SJCRH30 (cell line): ENCODE results near the gene MAIP1. TPM values are rescaled to one million over a fixed set of nuclear protein-coding genes. Genes with fewer than 3 reads are reported as not detected.

ENCODE experiments used
- DNase-seq, 2 experiments: peaks; one replicate each; pipeline ENCODE4 v3.0.0-alpha.2; 2015 to 2020
- H3K27ac ChIP-seq: fragments of 250-450 bp; sonication (Bioruptor Pico); 2 replicates; pipeline ENCODE4 v1.5.1; 2020; ENCODE audit warnings: mild to moderate bottlenecking, moderate library complexity
- H3K27me3 ChIP-seq: fragments of 250-450 bp; sonication (Bioruptor Pico); 2 replicates; pipeline ENCODE4 v1.5.1; 2020; ENCODE audit warnings: mild to moderate bottlenecking, moderate library complexity
- H3K36me3 ChIP-seq: fragments of 250-450 bp; sonication (Bioruptor Pico); 2 replicates; pipeline ENCODE4 v1.5.1; 2020; ENCODE audit warnings: mild to moderate bottlenecking, moderate library complexity
- H3K4me1 ChIP-seq: fragments of 250-450 bp; sonication (Bioruptor Pico); 2 replicates; pipeline ENCODE4 v1.5.1; 2020; ENCODE audit warnings: mild to moderate bottlenecking, moderate library complexity
- H3K4me3 ChIP-seq: fragments of 250-450 bp; sonication (Bioruptor Pico); 2 replicates; pipeline ENCODE4 v1.5.1; 2020; ENCODE audit warnings: mild to moderate bottlenecking, moderate library complexity
- H3K9me3 ChIP-seq: fragments of 250-450 bp; sonication (Bioruptor Pico); replicated peaks from 2 replicates; pipeline ENCODE4 v1.5.1; 2020; ENCODE audit warnings: mild to moderate bottlenecking, moderate library complexity
- total RNA-seq: library from RNA; depleted of rRNA; stranded (reverse); fragments of >200 nt; shearing (Covaris generic); gene quantifications from 2 replicates; pipeline ENCODE4 v1.2.3, GENCODE V29; 2014

Gene MAIP1
- total RNA-seq, 1 experiment from 2014 or later, result 31.1 TPM

- Histone ChIP-seq H3K27ac (no peak overlapping the region), H3K27me3 (no peaks in the 10 kb centered on the region), H3K4me1 (peaks cover 6% of the 10 kb centered on the region; the same call in 1 of the 2 replicates), H3K4me3 (no peak overlapping the region), H3K9me3 (no peaks in the 10 kb centered on the region), H3K36me3 (peaks cover 71% of the 10 kb centered on the region)
- DNase-seq, result no peak
Observed at GRCh38 chr2:199929262-199929661, 26.1 kb upstream of the MAIP1 start.

GRCh38 chr2:199932312-199932855, 23.0 kb upstream of the MAIP1 start:
- Histone ChIP-seq H3K4me3 (no peak overlapping the region), H3K36me3 (peaks cover 71% of the 10 kb centered on the region), H3K27me3 (no peaks in the 10 kb centered on the region), H3K4me1 (peaks cover 6% of the 10 kb centered on the region; the same call in 1 of the 2 replicates), H3K27ac (peak overlapping the region; percentile 13; the same call in 1 of the 2 replicates), H3K9me3 (no peaks in the 10 kb centered on the region)
- peak; percentile 75 to 79 for DNase-seq

- no peak for DNase-seq
- Histone ChIP-seq H3K9me3 (no peaks in the 10 kb centered on the region), H3K27me3 (no peaks in the 10 kb centered on the region), H3K4me3 (no peak overlapping the region), H3K36me3 (peaks cover 66% of the 10 kb centered on the region), H3K4me1 (peaks cover 6% of the 10 kb centered on the region; the same call in 1 of the 2 replicates), H3K27ac (no peak overlapping the region)
Observed at GRCh38 chr2:199933466-199933865, 21.9 kb upstream of the MAIP1 start.

GRCh38 chr2:199936554-199936953, 18.8 kb upstream of the MAIP1 start:
- Histone ChIP-seq H3K9me3 (no peaks in the 10 kb centered on the region), H3K4me1 (peaks cover 6% of the 10 kb centered on the region; the same call in 1 of the 2 replicates), H3K4me3 (no peak overlapping the region), H3K27ac (no peak overlapping the region), H3K36me3 (peaks cover 74% of the 10 kb centered on the region), H3K27me3 (no peaks in the 10 kb centered on the region)
- no peak for DNase-seq

GRCh38 chr2:199940373-199940772, 15.0 kb upstream of the MAIP1 start:
- peak in 1 of 2 experiments; percentile 44 for DNase-seq
- Histone ChIP-seq H3K27ac (no peak overlapping the region), H3K36me3 (peaks cover 59% of the 10 kb centered on the region), H3K9me3 (no peaks in the 10 kb centered on the region), H3K27me3 (no peaks in the 10 kb centered on the region), H3K4me1 (no peaks in the 10 kb centered on the region), H3K4me3 (no peak overlapping the region)

GRCh38 chr2:199943373-199943772, 12.0 kb upstream of the MAIP1 start:
- no peak for DNase-seq
- no peak overlapping the region for H3K27ac ChIP-seq
- no peaks in the 10 kb centered on the region for H3K9me3 ChIP-seq
- no peaks in the 10 kb centered on the region for H3K27me3 ChIP-seq
- no peaks in the 10 kb centered on the region for H3K4me1 ChIP-seq
- H3K36me3 ChIP-seq, result peaks cover 66% of the 10 kb centered on the region
- no peak overlapping the region for H3K4me3 ChIP-seq

- Histone ChIP-seq H3K27me3 (no peaks in the 10 kb centered on the region), H3K9me3 (no peaks in the 10 kb centered on the region), H3K27ac (no peak overlapping the region), H3K4me3 (no peak overlapping the region), H3K4me1 (no peaks in the 10 kb centered on the region), H3K36me3 (peaks cover 62% of the 10 kb centered on the region)
- DNase-seq, result no peak
Observed at GRCh38 chr2:199946196-199946595, 9.2 kb upstream of the MAIP1 start.

- Histone ChIP-seq H3K36me3 (peaks cover 62% of the 10 kb centered on the region), H3K27ac (no peak overlapping the region), H3K9me3 (no peaks in the 10 kb centered on the region), H3K4me1 (no peaks in the 10 kb centered on the region), H3K27me3 (no peaks in the 10 kb centered on the region), H3K4me3 (no peak overlapping the region)
- no peak for DNase-seq
Observed at GRCh38 chr2:199946836-199947235, 8.5 kb upstream of the MAIP1 start.

- peaks cover 44% of the 10 kb centered on the region for H3K36me3 ChIP-seq
- H3K9me3 ChIP-seq, result no peaks in the 10 kb centered on the region
- H3K27me3 ChIP-seq, result no peaks in the 10 kb centered on the region
- no peak overlapping the region for H3K27ac ChIP-seq
- no peak for DNase-seq
- no peak overlapping the region for H3K4me3 ChIP-seq
- H3K4me1 ChIP-seq, result no peaks in the 10 kb centered on the region
Observed at GRCh38 chr2:199950396-199950795, 5.0 kb upstream of the MAIP1 start.

- Histone ChIP-seq H3K27me3 (no peaks in the 10 kb centered on the region), H3K27ac (no peak overlapping the region), H3K36me3 (peaks cover 37% of the 10 kb centered on the region), H3K4me1 (no peaks in the 10 kb centered on the region), H3K9me3 (no peaks in the 10 kb centered on the region), H3K4me3 (no peak overlapping the region)
- DNase-seq, result no peak
Observed at GRCh38 chr2:199951023-199951422, 4.4 kb upstream of the MAIP1 start.

- H3K4me3 ChIP-seq, result peak overlapping the region; percentile 95
- H3K9me3 ChIP-seq, result no peaks in the 10 kb centered on the region
- H3K36me3 ChIP-seq, result peaks cover 12% of the 10 kb centered on the region
- H3K27ac ChIP-seq, result peak overlapping the region; percentile 85
- H3K27me3 ChIP-seq, result no peaks in the 10 kb centered on the region
- H3K4me1 ChIP-seq, result no peaks in the 10 kb centered on the region
- no peak for DNase-seq
Observed at GRCh38 chr2:199955007-199955338, 409 bp upstream of the MAIP1 start.

GRCh38 chr2:199956062-199956380, 639 bp downstream of the MAIP1 start:
- no peaks in the 10 kb centered on the region for H3K27me3 ChIP-seq
- peak in 1 of 2 experiments; percentile 27 for DNase-seq
- H3K9me3 ChIP-seq, result no peaks in the 10 kb centered on the region
- peak overlapping the region; percentile 95 for H3K4me3 ChIP-seq
- H3K27ac ChIP-seq, result peak overlapping the region; percentile 85
- H3K36me3 ChIP-seq, result peaks cover 14% of the 10 kb centered on the region
- no peaks in the 10 kb centered on the region for H3K4me1 ChIP-seq

- no peak for DNase-seq
- Histone ChIP-seq H3K27ac (no peak overlapping the region), H3K4me3 (no peak overlapping the region), H3K36me3 (peaks cover 27% of the 10 kb centered on the region), H3K4me1 (no peaks in the 10 kb centered on the region), H3K9me3 (no peaks in the 10 kb centered on the region), H3K27me3 (no peaks in the 10 kb centered on the region)
Observed at GRCh38 chr2:199958014-199958413, 2.6 kb downstream of the MAIP1 start.

GRCh38 chr2:199962203-199962602, 6.8 kb downstream of the MAIP1 start:
- H3K27me3 ChIP-seq, result no peaks in the 10 kb centered on the region
- peaks cover 51% of the 10 kb centered on the region for H3K36me3 ChIP-seq
- H3K27ac ChIP-seq, result no peak overlapping the region
- DNase-seq, result no peak
- no peaks in the 10 kb centered on the region for H3K9me3 ChIP-seq
- no peaks in the 10 kb centered on the region for H3K4me1 ChIP-seq
- H3K4me3 ChIP-seq, result no peak overlapping the region

GRCh38 chr2:199966405-199966804, 11.0 kb downstream of the MAIP1 start:
- no peaks in the 10 kb centered on the region for H3K4me1 ChIP-seq
- no peak overlapping the region for H3K4me3 ChIP-seq
- H3K27ac ChIP-seq, result no peak overlapping the region
- no peak for DNase-seq
- peaks cover 38% of the 10 kb centered on the region for H3K36me3 ChIP-seq
- H3K9me3 ChIP-seq, result no peaks in the 10 kb centered on the region
- no peaks in the 10 kb centered on the region for H3K27me3 ChIP-seq

GRCh38 chr2:199966976-199967375, 11.6 kb downstream of the MAIP1 start:
- no peaks in the 10 kb centered on the region for H3K9me3 ChIP-seq
- peaks cover 32% of the 10 kb centered on the region for H3K36me3 ChIP-seq

More at GRCh38 chr2:199966976-199967375, 11.6 kb downstream of the MAIP1 start:
- Histone ChIP-seq H3K27ac (no peak overlapping the region), H3K27me3 (no peaks in the 10 kb centered on the region), H3K4me1 (no peaks in the 10 kb centered on the region), H3K4me3 (no peak overlapping the region)
- DNase-seq, result no peak
